Keratinocyte (primary cell): ENCODE results near the gene S100A2. TPM values are rescaled to one million over a fixed set of nuclear protein-coding genes. Genes with fewer than 3 reads are reported as not detected.
"Not testable (repeated sequence)": the region's sequence is repeated elsewhere in the genome, so short reads cannot be mapped to it uniquely, and the experiment has no call there.

Experiments used
- DNase-seq: peaks from one replicate; pipeline ENCODE4 v3.0.0-alpha.2; 2011; ENCODE audit warnings: low read depth, missing footprints, low spot score
- FAIRE-seq: peaks from 2 replicates; lab custom pipeline; 2011; peaks lifted over from hg19 to GRCh38; lab: Jason Lieb, UNC
- H2AFZ ChIP-seq: 2 replicates; pipeline ENCODE4 v1.6.0; 2012; ENCODE audit warnings: low read length, control low read depth, inconsistent platforms; ENCODE audit not compliant: control insufficient read depth
- H3K27ac ChIP-seq: 2 replicates; pipeline ENCODE4 v1.5.1; 2011; ENCODE audit warnings: low read length; ENCODE audit not compliant: control insufficient read depth, insufficient read depth
- H3K27me3 ChIP-seq: 3 replicates; pipeline ENCODE4 v1.6.0; 2011; ENCODE audit warnings: low read length; ENCODE audit not compliant: control insufficient read depth, insufficient read depth; ENCODE audit errors: extremely low read depth
- H3K36me3 ChIP-seq, 2 experiments: 2 replicates in 1 of 2; 3 replicates in 1 of 2; pipeline ENCODE4 v1.5.1; 2011; ENCODE audit warnings: low read length in 2 of 2, mild to moderate bottlenecking in 1 of 2; ENCODE audit not compliant: control insufficient read depth in 2 of 2, insufficient read depth in 2 of 2; ENCODE audit errors: extremely low read depth in 1 of 2
- H3K4me1 ChIP-seq: 3 replicates; pipeline ENCODE4 v1.5.1; 2011; ENCODE audit warnings: low read length; ENCODE audit not compliant: control insufficient read depth, insufficient read depth; ENCODE audit errors: extremely low read depth
- H3K4me2 ChIP-seq: 3 replicates; pipeline ENCODE4 v1.6.0; 2011; ENCODE audit warnings: low read depth, low read length; ENCODE audit not compliant: control insufficient read depth, insufficient read depth; ENCODE audit errors: extremely low read depth
- H3K4me3 ChIP-seq, 3 experiments: fragments of 200-600 bp in 1 of 3; sonication (generic) in 1 of 3; 2 replicates in 2 of 3; 3 replicates in 1 of 3; pipeline ENCODE4 v1.5.1; 2011 to 2016; ENCODE audit warnings: low read length in 3 of 3, mild to moderate bottlenecking in 3 of 3, control low read depth in 2 of 3, inconsistent platforms in 1 of 3, low read depth in 1 of 3, mixed read lengths in 1 of 3, mixed run types in 1 of 3, moderate library complexity in 1 of 3; ENCODE audit not compliant: control insufficient read depth in 2 of 3, insufficient read depth in 2 of 3; ENCODE audit errors: extremely low read depth in 1 of 3
- H3K79me2 ChIP-seq: 2 replicates; pipeline ENCODE4 v1.6.0; 2012; ENCODE audit warnings: low read length; ENCODE audit not compliant: control insufficient read depth, insufficient read depth
- H3K9ac ChIP-seq: 3 replicates; pipeline ENCODE4 v1.6.0; 2011; ENCODE audit warnings: low read length; ENCODE audit not compliant: control insufficient read depth, insufficient read depth; ENCODE audit errors: extremely low read depth
- H3K9me1 ChIP-seq: 3 replicates; pipeline ENCODE4 v1.6.0; 2011; ENCODE audit warnings: low read length; ENCODE audit not compliant: control insufficient read depth, insufficient read depth; ENCODE audit errors: extremely low read depth
- H3K9me3 ChIP-seq: 2 replicates; pipeline ENCODE4 v1.5.1; 2012; ENCODE audit warnings: low read depth, low read length; ENCODE audit not compliant: control insufficient read depth
- H4K20me1 ChIP-seq: 3 replicates; pipeline ENCODE4 v1.6.0; 2011; ENCODE audit warnings: low read length; ENCODE audit not compliant: control insufficient read depth, insufficient read depth; ENCODE audit errors: extremely low read depth
- EZH2 ChIP-seq: IDR thresholded peaks from one replicate; pipeline ENCODE4 v1.6.1; 2012; ENCODE audit warnings: inconsistent platforms, mild to moderate bottlenecking, low read length, moderate library complexity
- dilution Hi-C: fragments of 300-500 bp; cut with MboI; formaldehyde crosslinking; loops from one replicate; pipeline ENCODE4 v1.7.0; 2020; ENCODE audit warnings: low sequenced_read_pairs; ENCODE audit not compliant: extremely low pct_ligation_motif_present
- polyA plus RNA-seq, 5 experiments: library from polyadenylated mRNA; depleted of rRNA in 3 of 5; stranded (reverse) in 3 of 5; stranded (forward) in 1 of 5; unstranded in 1 of 5; fragments of >200 nt; gene quantifications; 1 replicate in 1 of 5; 2 replicates in 3 of 5; 3 replicates in 1 of 5; pipeline versions ENCODE4 v1.2.1 to v1.2.3, GENCODE V29; 2011 to 2012; ENCODE audit warnings: missing spikeins in 2 of 5, low read depth in 1 of 5, low replicate concordance in 1 of 5
- TF ChIP-seq, protein P1 (sequence below), 3 experiments: IDR thresholded peaks in 1 of 3; conservative IDR thresholded peaks in 1 of 3; optimal IDR thresholded peaks in 1 of 3; 2 replicates in 2 of 3; 3 replicates in 1 of 3; pipeline versions ENCODE3 to v1.5.1; 2011; ENCODE audit warnings: low read length in 3 of 3, mild to moderate bottlenecking in 3 of 3, moderate library complexity in 2 of 3, control low read depth in 1 of 3, inconsistent platforms in 1 of 3; ENCODE audit not compliant: insufficient read depth in 2 of 3; ENCODE audit errors: extremely low read depth in 1 of 3

The S100A2 gene
- polyA plus RNA-seq, 1 donor (not counting 4 experiments of a cell fraction or from before 2014, with no cell fraction given), result 12,757 TPM

DNA sequence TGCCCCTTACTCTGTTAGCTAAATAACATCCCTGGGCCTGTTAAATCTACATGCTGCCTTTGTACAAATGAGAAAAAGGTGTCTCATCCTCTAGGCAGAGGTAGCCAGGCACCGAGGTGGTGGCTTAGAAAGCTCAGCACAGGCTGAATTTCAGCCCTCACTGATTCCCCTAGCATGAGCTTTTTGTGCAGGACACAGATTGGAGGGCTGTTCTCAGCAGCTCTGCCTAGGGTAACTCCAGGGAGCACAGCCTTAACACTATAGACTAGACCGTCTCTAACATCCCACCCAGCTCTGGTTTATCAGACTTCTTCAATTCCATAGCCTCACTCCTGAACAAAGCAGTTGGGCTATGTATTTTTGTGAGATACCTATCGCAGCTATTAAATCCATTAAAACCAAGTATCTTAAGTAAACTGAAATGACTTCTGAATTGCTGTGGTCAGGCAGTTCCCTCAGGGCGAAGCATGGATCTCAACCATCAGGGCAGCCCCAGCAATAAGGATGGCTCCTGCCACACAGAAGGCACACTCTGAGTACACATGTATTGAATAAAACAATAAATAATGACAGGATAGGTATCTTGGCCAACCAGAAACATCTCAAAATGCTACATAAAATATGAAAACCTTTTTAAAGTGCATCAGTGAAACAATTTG lies 44.7 kb downstream of the S100A2 start:
- no peak overlapping the region for H3K9ac ChIP-seq
- no peak for TF ChIP-seq EZH2
- TF ChIP-seq, protein P1, sequence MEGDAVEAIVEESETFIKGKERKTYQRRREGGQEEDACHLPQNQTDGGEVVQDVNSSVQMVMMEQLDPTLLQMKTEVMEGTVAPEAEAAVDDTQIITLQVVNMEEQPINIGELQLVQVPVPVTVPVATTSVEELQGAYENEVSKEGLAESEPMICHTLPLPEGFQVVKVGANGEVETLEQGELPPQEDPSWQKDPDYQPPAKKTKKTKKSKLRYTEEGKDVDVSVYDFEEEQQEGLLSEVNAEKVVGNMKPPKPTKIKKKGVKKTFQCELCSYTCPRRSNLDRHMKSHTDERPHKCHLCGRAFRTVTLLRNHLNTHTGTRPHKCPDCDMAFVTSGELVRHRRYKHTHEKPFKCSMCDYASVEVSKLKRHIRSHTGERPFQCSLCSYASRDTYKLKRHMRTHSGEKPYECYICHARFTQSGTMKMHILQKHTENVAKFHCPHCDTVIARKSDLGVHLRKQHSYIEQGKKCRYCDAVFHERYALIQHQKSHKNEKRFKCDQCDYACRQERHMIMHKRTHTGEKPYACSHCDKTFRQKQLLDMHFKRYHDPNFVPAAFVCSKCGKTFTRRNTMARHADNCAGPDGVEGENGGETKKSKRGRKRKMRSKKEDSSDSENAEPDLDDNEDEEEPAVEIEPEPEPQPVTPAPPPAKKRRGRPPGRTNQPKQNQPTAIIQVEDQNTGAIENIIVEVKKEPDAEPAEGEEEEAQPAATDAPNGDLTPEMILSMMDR (optimal IDR thresholded peaks at IDR 0.05 in 1 of 3, IDR thresholded peaks at IDR 0.05 in 1 of 3, conservative IDR thresholded peaks at IDR 0.05 in 1 of 3; ENCODE audit: extremely low read depth in 1 of 3, insufficient read depth in 2 of 3, low read length in 3 of 3), result no peak
- no peaks in the 10 kb centered on the region for H3K9me3 ChIP-seq
- no peaks in the 10 kb centered on the region for H4K20me1 ChIP-seq
- H3K4me2 ChIP-seq, result no peak overlapping the region
- FAIRE-seq (no peak), DNase-seq (no peak)
- no peak overlapping the region for H3K27ac ChIP-seq
- no peaks in the 10 kb centered on the region for H3K36me3 ChIP-seq
- no peaks in the 10 kb centered on the region for H3K79me2 ChIP-seq
- peaks cover 24% of the 10 kb centered on the region for H3K4me1 ChIP-seq
- dilution Hi-C loops, result no loop called here
- H3K9me1 ChIP-seq, result peaks cover 2% of the 10 kb centered on the region
- H3K27me3 ChIP-seq, result no peaks in the 10 kb centered on the region
- no peak overlapping the region for H3K4me3 ChIP-seq
- H2AFZ ChIP-seq, result no peak overlapping the region

- dilution Hi-C loops, H3K36me3 ChIP-seq, DNase-seq, FAIRE-seq, H3K9ac ChIP-seq, H3K4me2 ChIP-seq, H3K27me3 ChIP-seq, H3K9me1 ChIP-seq, H3K4me3 ChIP-seq, H3K27ac ChIP-seq, H4K20me1 ChIP-seq, H2AFZ ChIP-seq, H3K79me2 ChIP-seq, H3K9me3 ChIP-seq: not testable (repeated sequence)
- H3K4me1 ChIP-seq, result peaks cover 24% of the 10 kb centered on the region
Measured at GRCh38 chr1:153520137-153520691, 45.4 kb downstream of the S100A2 start.
